GM23248 (cell line): Measurements from ENCODE around the gene GCLC. TPM values are rescaled to one million over a fixed set of nuclear protein-coding genes. Genes with fewer than 3 reads are reported as not detected.
A peak's percentile ranks its signal among the peaks of the same experiment; 100 is the strongest.

Experiments
- DNase-seq: peaks from one replicate; pipeline ENCODE4 v3.0.0-alpha.2; 2015
- H2AFZ ChIP-seq: fragments of 200-600 bp; sonication (generic); 2 replicates; pipeline ENCODE4 v1.6.1; 2016; ENCODE audit warnings: antibody characterized with exemption
- H3F3A ChIP-seq: fragments of 200-600 bp; sonication (generic); 2 replicates; pipeline ENCODE4 v1.6.1; 2016; ENCODE audit warnings: mild to moderate bottlenecking, antibody characterized with exemption, mixed run types; ENCODE audit not compliant: insufficient read depth
- H3K27ac ChIP-seq: fragments of 200-600 bp; sonication (generic); 2 replicates; pipeline ENCODE4 v1.5.1; 2016; ENCODE audit warnings: mild to moderate bottlenecking
- H3K27me3 ChIP-seq: fragments of 200-600 bp; sonication (generic); replicated peaks from 2 replicates; pipeline ENCODE4 v1.6.1; 2016; ENCODE audit warnings: mild to moderate bottlenecking; ENCODE audit not compliant: insufficient read depth
- H3K36me3 ChIP-seq: fragments of 200-600 bp; sonication (generic); 2 replicates; pipeline ENCODE4 v1.6.1; 2016; ENCODE audit warnings: low read depth, mild to moderate bottlenecking
- H3K4me1 ChIP-seq: fragments of 200-600 bp; sonication (generic); 2 replicates; pipeline ENCODE4 v1.6.1; 2016; ENCODE audit warnings: mild to moderate bottlenecking; ENCODE audit not compliant: insufficient read depth
- H3K4me2 ChIP-seq: fragments of 200-600 bp; sonication (generic); one replicate; pipeline ENCODE4 v1.6.1; 2016; ENCODE audit warnings: mild to moderate bottlenecking; ENCODE audit not compliant: unreplicated experiment
- H3K4me3 ChIP-seq: fragments of 200-600 bp; sonication (generic); 2 replicates; pipeline ENCODE4 v1.5.1; 2016; ENCODE audit warnings: mild to moderate bottlenecking
- H3K79me2 ChIP-seq: fragments of 200-600 bp; sonication (generic); 2 replicates; pipeline ENCODE4 v1.6.1; 2016; ENCODE audit warnings: mild to moderate bottlenecking; ENCODE audit not compliant: insufficient read depth
- H3K9ac ChIP-seq: fragments of 200-600 bp; sonication (generic); 2 replicates; pipeline ENCODE4 v1.6.1; 2016; ENCODE audit warnings: mild to moderate bottlenecking
- H3K9me2 ChIP-seq: fragments of 200-600 bp; sonication (generic); 2 replicates; pipeline ENCODE4 v1.6.1; 2016; ENCODE audit warnings: mixed run types, mild to moderate bottlenecking, moderate library complexity; ENCODE audit not compliant: insufficient read depth
- H3K9me3 ChIP-seq: fragments of 200-600 bp; sonication (generic); one replicate; pipeline ENCODE4 v1.6.1; 2017; ENCODE audit warnings: low read depth
- H4K20me1 ChIP-seq: fragments of 200-600 bp; sonication (generic); 2 replicates; pipeline ENCODE4 v1.6.0; 2016; ENCODE audit not compliant: insufficient read depth
- EZH2 ChIP-seq: fragments of 200-600 bp; sonication (generic); IDR thresholded peaks from 2 replicates; pipeline ENCODE4 v1.6.1; 2018; ENCODE audit warnings: antibody characterized with exemption, mild to moderate bottlenecking; ENCODE audit not compliant: insufficient read depth, poor library complexity, severe bottlenecking
- EZH2phosphoT487 ChIP-seq: fragments of 200-600 bp; sonication (generic); IDR thresholded peaks from 2 replicates; pipeline ENCODE4 v1.6.1; 2018; ENCODE audit warnings: antibody characterized with exemption, moderate library complexity, mild to moderate bottlenecking, low read depth; ENCODE audit not compliant: insufficient read depth
- WGBS, 2 experiments: methylation state at CpG; one replicate each; pipeline ENCODE4 v1.1.6; 2015 to 2017; ENCODE audit warnings: low lambda C conversion rate in 2 of 2, low coverage in 1 of 2; ENCODE audit errors: missing lambda C conversion rate in 2 of 2; 5-methylcytosine and 5-hydroxymethylcytosine counted together
- in situ Hi-C: fragments of 300-500 bp; cut with MboI; formaldehyde crosslinking; loops from 2 replicates; pipeline ENCODE4 v1.15.0; 2020
- polyA plus RNA-seq: library from polyadenylated mRNA; unstranded; fragments of >200 nt; fragmentation: Nextera tagmentation; extraction: Ambion mirVana; gene quantifications from 2 replicates; pipeline ENCODE4 v1.2.1, GENCODE V29; 2016
- total RNA-seq: library from RNA; depleted of rRNA; stranded (reverse); fragments of >200 nt; shearing (Covaris generic); gene quantifications from 2 replicates; pipeline ENCODE4 v1.2.3, GENCODE V29; 2014

GCLC gene
- total and polyA plus RNA-seq, 2 experiments from 2014 or later = 3.3 to 6.4 TPM

GRCh38 chr6:53524455-53524815 lies 20.5 kb downstream of the GCLC start:
- H3K9me2 ChIP-seq = no peaks in the 10 kb centered on the region
- H3K36me3 ChIP-seq = no peaks in the 10 kb centered on the region
- H3K27me3 ChIP-seq = no peaks in the 10 kb centered on the region
- peaks cover 14% of the 10 kb centered on the region; the same call in 1 of the 2 replicates for H3K79me2 ChIP-seq
- H3K4me2 ChIP-seq = peak overlapping the region; percentile 55
- peaks cover 19% of the 10 kb centered on the region for H3K4me1 ChIP-seq
- peak overlapping the region; percentile 69 for H2AFZ ChIP-seq
- DNase-seq = peak; percentile 69
- no peak overlapping the region for H3K9ac ChIP-seq
- WGBS, 2 experiments = 13 to 18% methylated on average over 1 of the region's 1 CpG
- peaks cover 19% of the 10 kb centered on the region for H3F3A ChIP-seq
- no peaks in the 10 kb centered on the region for H3K9me3 ChIP-seq
- peak overlapping the region; percentile 20; the same call in 1 of the 2 replicates for H3K4me3 ChIP-seq
- peak overlapping the region; percentile 22 for H3K27ac ChIP-seq
- H4K20me1 ChIP-seq = no peaks in the 10 kb centered on the region
- TF ChIP-seq EZH2phosphoT487 (no peak), EZH2 (no peak)
- in situ Hi-C loops = no loop called here

- no peaks in the 10 kb centered on the region for H3K9me3 ChIP-seq
- 90 to 92% methylated on average over 8 of the region's 8 CpGs for WGBS, 2 experiments
- no peak for DNase-seq
- H2AFZ ChIP-seq = peak overlapping the region; percentile 69
- 0 out of 2 replicates have a peak overlapping the region, but pooled peaks have one; percentile 20 for H3K4me3 ChIP-seq
- H3K79me2 ChIP-seq = peaks cover 13% of the 10 kb centered on the region; the same call in 1 of the 2 replicates
- H3K27me3 ChIP-seq = no peaks in the 10 kb centered on the region
- H4K20me1 ChIP-seq = no peaks in the 10 kb centered on the region
- peaks cover 19% of the 10 kb centered on the region for H3F3A ChIP-seq
- H3K36me3 ChIP-seq = no peaks in the 10 kb centered on the region
- H3K9ac ChIP-seq = no peak overlapping the region
- H3K27ac ChIP-seq = no peak overlapping the region
- peaks cover 17% of the 10 kb centered on the region for H3K4me1 ChIP-seq
- TF ChIP-seq EZH2 (no peak), EZH2phosphoT487 (no peak)
- H3K9me2 ChIP-seq = no peaks in the 10 kb centered on the region
- peak overlapping the region; percentile 55 for H3K4me2 ChIP-seq
- in situ Hi-C loops = no loop called here
Measured at GRCh38 chr6:53523511-53524454, 21.1 kb downstream of the GCLC start.

GRCh38 chr6:53520320-53520928 lies 24.5 kb downstream of the GCLC start:
- in situ Hi-C loops = no loop called here
- 85 to 87% methylated on average over 14 of the region's 14 CpGs for WGBS, 2 experiments
- Histone ChIP-seq H3K4me1 (peaks cover 15% of the 10 kb centered on the region), H4K20me1 (no peaks in the 10 kb centered on the region), H2AFZ (no peak overlapping the region), H3K9me3 (no peaks in the 10 kb centered on the region), H3K27me3 (no peaks in the 10 kb centered on the region), H3K79me2 (0 out of 2 replicates have a peak, but pooled peaks cover 1% of the 10 kb centered on the region), H3K9me2 (no peaks in the 10 kb centered on the region), H3K27ac (no peak overlapping the region), H3K4me3 (no peak overlapping the region), H3F3A (peaks cover 18% of the 10 kb centered on the region), H3K9ac (no peak overlapping the region), H3K4me2 (no peak overlapping the region), H3K36me3 (no peaks in the 10 kb centered on the region)
- no peak for DNase-seq
- TF ChIP-seq EZH2phosphoT487 (no peak), EZH2 (no peak)

- Histone ChIP-seq H3F3A (peaks cover 2% of the 10 kb centered on the region; the same call in 1 of the 2 replicates), H3K4me1 (no peaks in the 10 kb centered on the region), H4K20me1 (no peaks in the 10 kb centered on the region), H3K4me2 (no peak overlapping the region), H3K27ac (no peak overlapping the region), H3K9me2 (no peaks in the 10 kb centered on the region), H2AFZ (no peak overlapping the region), H3K9me3 (no peaks in the 10 kb centered on the region), H3K27me3 (no peaks in the 10 kb centered on the region), H3K9ac (no peak overlapping the region), H3K79me2 (no peaks in the 10 kb centered on the region), H3K4me3 (no peak overlapping the region), H3K36me3 (0 out of 2 replicates have a peak, but pooled peaks cover 3% of the 10 kb centered on the region)
- 81 to 88% methylated on average over 1 of the region's 1 CpG for WGBS, 2 experiments
- TF ChIP-seq EZH2 (no peak), EZH2phosphoT487 (no peak)
- in situ Hi-C loops = no loop called here
- DNase-seq = no peak
Measured at GRCh38 chr6:53518862-53519261, 26.0 kb downstream of the GCLC start.
